Lower leg skin (tissue), 3 donors: ENCODE data around the gene ADGRL3.

Source experiments
- CTCF ChIP-seq, 3 donors: fragments of 450-650 bp; IDR thresholded peaks; one replicate each; pipeline ENCODE4 v1.5.1; 2016; ENCODE audit warnings: antibody characterized with exemption in 3 of 3, mild to moderate bottlenecking in 3 of 3, moderate library complexity in 2 of 3
- POLR2A ChIP-seq, 2 donors: fragments of 450-650 bp; IDR thresholded peaks; one replicate each; pipeline ENCODE4 v1.6.1; 2016 to 2017; ENCODE audit warnings: antibody characterized with exemption in 2 of 2, mild to moderate bottlenecking in 1 of 2, moderate library complexity in 1 of 2

- TF ChIP-seq POLR2A (IDR thresholded peaks at IDR 0.05) (no peak), CTCF (IDR thresholded peaks at IDR 0.05) (no peak)
Measured at GRCh38 chr4:61877893-61878292, 677.8 kb downstream of the ADGRL3 start.
